ENCODE data around the gene OR6V1. TPM values are rescaled to one million over a fixed set of nuclear protein-coding genes. Genes with fewer than 3 reads are reported as not detected.

Gene OR6V1
- total RNA-seq, 2 donors from 2014 or later: not detected

GRCh38 chr7:143040209-143040715 lies 11.9 kb upstream of the OR6V1 start:
- peaks cover 65% of the 10 kb centered on the region for H3K27me3 Mint-ChIP-seq (ENCODE audit: insufficient read depth)
- Histone ChIP-seq H3K4me1 (ENCODE audit: control insufficient read depth, insufficient read depth, low read length) (peaks cover 4% of the 10 kb centered on the region), H3K27me3 (ENCODE audit: control insufficient read depth, insufficient read depth, low read length, poor library complexity, severe bottlenecking) (peaks cover 59% of the 10 kb centered on the region), H3K27ac (ENCODE audit: low read depth, low read length) (no peak overlapping the region), H3K36me3 (ENCODE audit: control insufficient read depth, insufficient read depth, low read length) (no peaks in the 10 kb centered on the region), H3K9me3 (ENCODE audit: control insufficient read depth, low read length) (no peaks in the 10 kb centered on the region), H3K9ac (ENCODE audit: extremely low read depth, low read length, poor library complexity, severe bottlenecking) (no peak overlapping the region), H3K4me3 (ENCODE audit: low read length) (no peak overlapping the region)
- 95% methylated on average over 3 of the region's 3 CpGs; no CpG with 5 or more reads in 1 of the 2 experiments for WGBS, 2 experiments (ENCODE audit: insufficient coverage in 1 of 2, insufficient read length in 1 of 2)
- peaks cover 16% of the 10 kb centered on the region for H3K4me1 Mint-ChIP-seq
- no peak for DNase-seq
- H3K4me3 Mint-ChIP-seq: no peak overlapping the region
- TF ChIP-seq CTCF (conservative IDR thresholded peaks at IDR 0.05): no peak
- peaks cover 10% of the 10 kb centered on the region for H3K9me3 Mint-ChIP-seq
- no peak overlapping the region for H3K27ac Mint-ChIP-seq
- H3K36me3 Mint-ChIP-seq (ENCODE audit: low read depth): no peaks in the 10 kb centered on the region

- no peaks in the 10 kb centered on the region for H3K9me3 ChIP-seq (ENCODE audit: control insufficient read depth, low read length)
- H3K36me3 ChIP-seq (ENCODE audit: control insufficient read depth, insufficient read depth, low read length): no peaks in the 10 kb centered on the region
- H3K27me3 Mint-ChIP-seq (ENCODE audit: insufficient read depth): peaks cover 76% of the 10 kb centered on the region
- 90 to 96% methylated on average over 4 to 6 of the region's 6 CpGs for WGBS, 2 experiments (ENCODE audit: insufficient coverage in 1 of 2, insufficient read length in 1 of 2)
- no peaks in the 10 kb centered on the region for H3K9me3 Mint-ChIP-seq
- H3K4me1 Mint-ChIP-seq: peaks cover 16% of the 10 kb centered on the region
- H3K27ac Mint-ChIP-seq: no peak overlapping the region
- peaks cover 4% of the 10 kb centered on the region for H3K4me1 ChIP-seq (ENCODE audit: control insufficient read depth, insufficient read depth, low read length)
- H3K9ac ChIP-seq (ENCODE audit: extremely low read depth, low read length, poor library complexity, severe bottlenecking): no peak overlapping the region
- no peak overlapping the region for H3K4me3 ChIP-seq (ENCODE audit: low read length)
- H3K27ac ChIP-seq (ENCODE audit: low read depth, low read length): no peak overlapping the region
- H3K36me3 Mint-ChIP-seq (ENCODE audit: low read depth): no peaks in the 10 kb centered on the region
- no peak for TF ChIP-seq CTCF (conservative IDR thresholded peaks at IDR 0.05)
- no peak for DNase-seq
- H3K27me3 ChIP-seq (ENCODE audit: control insufficient read depth, insufficient read depth, low read length, poor library complexity, severe bottlenecking): peaks cover 70% of the 10 kb centered on the region
- H3K4me3 Mint-ChIP-seq: no peak overlapping the region
These were observed 10.8 kb upstream of the OR6V1 start for GRCh38 chr7:143041346-143041745.

- H3K27ac Mint-ChIP-seq: peak overlapping the region; percentile 81
- H3K36me3 ChIP-seq (ENCODE audit: control insufficient read depth, insufficient read depth, low read length): no peaks in the 10 kb centered on the region
These were observed 9.9 kb upstream of the OR6V1 start for GRCh38 chr7:143042159-143042789.

More at GRCh38 chr7:143042159-143042789, 9.9 kb upstream of the OR6V1 start:
- Histone ChIP-seq H3K4me1 (ENCODE audit: control insufficient read depth, insufficient read depth, low read length) (peaks cover 4% of the 10 kb centered on the region), H3K4me3 (ENCODE audit: low read length) (peak overlapping the region; percentile 31), H3K9me3 (ENCODE audit: control insufficient read depth, low read length) (no peaks in the 10 kb centered on the region), H3K27ac (ENCODE audit: low read depth, low read length) (peak overlapping the region; percentile 62), H3K27me3 (ENCODE audit: control insufficient read depth, insufficient read depth, low read length, poor library complexity, severe bottlenecking) (peaks cover 79% of the 10 kb centered on the region), H3K9ac (ENCODE audit: extremely low read depth, low read length, poor library complexity, severe bottlenecking) (peak overlapping the region; percentile 52)
- Mint-ChIP-seq H3K4me3 (no peak overlapping the region), H3K4me1 (peaks cover 16% of the 10 kb centered on the region), H3K9me3 (no peaks in the 10 kb centered on the region), H3K27me3 (ENCODE audit: insufficient read depth) (peaks cover 82% of the 10 kb centered on the region), H3K36me3 (ENCODE audit: low read depth) (no peaks in the 10 kb centered on the region)
- WGBS, 2 experiments (ENCODE audit: insufficient coverage in 1 of 2, insufficient read length in 1 of 2): 50 to 76% methylated on average over 2 to 3 of the region's 3 CpGs
- TF ChIP-seq CTCF (conservative IDR thresholded peaks at IDR 0.05): no peak
- DNase-seq: peak; percentile 72
